Ovary (tissue), 9 donors: Measurements from ENCODE around the gene UBE2G2. TPM values are rescaled to one million over a fixed set of nuclear protein-coding genes. Genes with fewer than 3 reads are reported as not detected.

ENCODE experiments used
- DNase-seq, 5 donors: peaks; one replicate each; pipeline ENCODE4 v3.0.0-alpha.2; 2019 to 2020
- H3K27ac ChIP-seq, 2 donors: fragments of 200-600 bp; one replicate each; pipeline versions ENCODE4 v1.5.1 to v1.8.0; 2019 to 2022
- H3K27me3 ChIP-seq: fragments of 200-600 bp; one replicate; pipeline ENCODE4 v1.8.0; 2022
- H3K36me3 ChIP-seq: fragments of 200-600 bp; sonication (generic); one replicate; pipeline ENCODE4 v1.5.1; 2019
- H3K4me1 ChIP-seq: one replicate; pipeline ENCODE4 v1.8.1; 2013; ENCODE audit warnings: mild to moderate bottlenecking, moderate library complexity; ENCODE audit not compliant: insufficient read depth
- H3K4me3 ChIP-seq: fragments of 200-600 bp; sonication (generic); one replicate; pipeline ENCODE4 v1.5.1; 2017
- H3K9me3 ChIP-seq, 2 donors: fragments of 200-600 bp in 1 of 2; sonication (generic) in 1 of 2; one replicate each; pipeline versions ENCODE4 v1.5.1 to v1.8.1; 2013 to 2019; ENCODE audit warnings: mild to moderate bottlenecking in 1 of 2, moderate library complexity in 1 of 2
- EP300 ChIP-seq: sonication (generic); formaldehyde crosslinking; IDR thresholded peaks from one replicate; pipeline ENCODE4 v1.6.1; 2017; ENCODE audit warnings: antibody characterized with exemption
- POLR2A ChIP-seq: fragments of 450-650 bp; IDR thresholded peaks from one replicate; pipeline ENCODE4 v1.6.1; 2017; ENCODE audit warnings: antibody characterized with exemption, mild to moderate bottlenecking, moderate library complexity
- WGBS, 3 donors: extraction: QIAGEN DNeasy Blood & Tissue Kit in 1 of 3; methylation state at CpG; one replicate each; pipeline versions ENCODE4 v1.1.5 to v1.1.7; 2013 to 2017; 5-methylcytosine and 5-hydroxymethylcytosine counted together
- intact Hi-C, 4 donors: fragments of 100-400 bp; cut with DNase I; formaldehyde crosslinking; loops; one replicate each; pipeline versions ENCODE4 v1.11.0 to v1.15.1; 2022 to 2023
- polyA plus RNA-seq, 2 donors: library from polyadenylated mRNA; stranded (reverse); fragments of 200-250 nt in 1 of 2; fragments of 350-450 nt in 1 of 2; fragmentation: Illumina TruSeq in 1 of 2; extraction: RNeasy Lipid Tissue Mini Kit (QIAGEN cat#74804) in 1 of 2; gene quantifications; one replicate each; pipeline ENCODE4 v1.2.3, GENCODE V29; 2013 to 2014
- total RNA-seq, 7 donors: library from RNA; depleted of rRNA in 2 of 7; stranded (reverse); fragments of >200 nt in 2 of 7; fragmentation: NEBNext Ultra II Directional in 3 of 7; extraction: Animal tissue kit (Norgen Biotek cat#: 25700) in 3 of 7; gene quantifications; one replicate each; pipeline versions ENCODE4 v1.1.0 to v1.2.4, GENCODE V29; 2016 to 2023
- TF ChIP-seq, protein P1 (sequence below), 3 donors: fragments of 450-650 bp in 2 of 3; fragments of 200-600 bp in 1 of 3; IDR thresholded peaks; one replicate each; pipeline versions ENCODE4 v1.5.1 to v1.8.0; 2016 to 2022; ENCODE audit warnings: antibody characterized with exemption in 3 of 3, mild to moderate bottlenecking in 1 of 3
- donor health status: DM: no; HTN: no; CAD: no; lungs with moderate emphysema.
- donor health status: DM: no; HTN: no; CAD: no.
- donor health status: Bipolar disorder and iron deficiency.
- donor health status: DM: yes; HTN: yes; CAD: no.
- donor health status: DM: no; HTN: no; CAD: no.
- donor health status: DM: yes; HTN: yes; CAD: no.

Gene UBE2G2
- total and polyA plus RNA-seq, 9 donors, result 31.3 to 84.9 (median 66.9) TPM

- no peak for DNase-seq
- Histone ChIP-seq H3K4me3 (no peak overlapping the region), H3K9me3 (peaks cover 0 to 7% of the 10 kb centered on the region in 2 donors), H3K27ac (no peak overlapping the region), H3K4me1 (no peaks in the 10 kb centered on the region), H3K27me3 (no peaks in the 10 kb centered on the region), H3K36me3 (no peaks in the 10 kb centered on the region)
- WGBS, 3 donors, result 88 to 94% (median 92%) methylated on average over 3 of the region's 3 CpGs
- intact Hi-C loops, result no loop called here
- TF ChIP-seq POLR2A, result no peak
Measured at GRCh38 chr21:44741921-44742320, 59.7 kb downstream of the UBE2G2 start.

GRCh38 chr21:44740742-44741141 lies 60.9 kb downstream of the UBE2G2 start:
- DNase-seq, result no peak
- Histone ChIP-seq H3K9me3 (peaks cover 0 to 14% of the 10 kb centered on the region in 2 donors), H3K27ac (no peak overlapping the region), H3K4me1 (no peaks in the 10 kb centered on the region), H3K4me3 (no peak overlapping the region), H3K27me3 (no peaks in the 10 kb centered on the region), H3K36me3 (no peaks in the 10 kb centered on the region)
- WGBS, 3 donors, result 78 to 89% (median 87%) methylated on average over 7 of the region's 7 CpGs
- no peak for TF ChIP-seq EP300
- no peak for TF ChIP-seq POLR2A
- TF ChIP-seq, protein P1, sequence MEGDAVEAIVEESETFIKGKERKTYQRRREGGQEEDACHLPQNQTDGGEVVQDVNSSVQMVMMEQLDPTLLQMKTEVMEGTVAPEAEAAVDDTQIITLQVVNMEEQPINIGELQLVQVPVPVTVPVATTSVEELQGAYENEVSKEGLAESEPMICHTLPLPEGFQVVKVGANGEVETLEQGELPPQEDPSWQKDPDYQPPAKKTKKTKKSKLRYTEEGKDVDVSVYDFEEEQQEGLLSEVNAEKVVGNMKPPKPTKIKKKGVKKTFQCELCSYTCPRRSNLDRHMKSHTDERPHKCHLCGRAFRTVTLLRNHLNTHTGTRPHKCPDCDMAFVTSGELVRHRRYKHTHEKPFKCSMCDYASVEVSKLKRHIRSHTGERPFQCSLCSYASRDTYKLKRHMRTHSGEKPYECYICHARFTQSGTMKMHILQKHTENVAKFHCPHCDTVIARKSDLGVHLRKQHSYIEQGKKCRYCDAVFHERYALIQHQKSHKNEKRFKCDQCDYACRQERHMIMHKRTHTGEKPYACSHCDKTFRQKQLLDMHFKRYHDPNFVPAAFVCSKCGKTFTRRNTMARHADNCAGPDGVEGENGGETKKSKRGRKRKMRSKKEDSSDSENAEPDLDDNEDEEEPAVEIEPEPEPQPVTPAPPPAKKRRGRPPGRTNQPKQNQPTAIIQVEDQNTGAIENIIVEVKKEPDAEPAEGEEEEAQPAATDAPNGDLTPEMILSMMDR (IDR thresholded peaks at IDR 0.05), result no peak
- intact Hi-C loops, result no loop called here

DNA sequence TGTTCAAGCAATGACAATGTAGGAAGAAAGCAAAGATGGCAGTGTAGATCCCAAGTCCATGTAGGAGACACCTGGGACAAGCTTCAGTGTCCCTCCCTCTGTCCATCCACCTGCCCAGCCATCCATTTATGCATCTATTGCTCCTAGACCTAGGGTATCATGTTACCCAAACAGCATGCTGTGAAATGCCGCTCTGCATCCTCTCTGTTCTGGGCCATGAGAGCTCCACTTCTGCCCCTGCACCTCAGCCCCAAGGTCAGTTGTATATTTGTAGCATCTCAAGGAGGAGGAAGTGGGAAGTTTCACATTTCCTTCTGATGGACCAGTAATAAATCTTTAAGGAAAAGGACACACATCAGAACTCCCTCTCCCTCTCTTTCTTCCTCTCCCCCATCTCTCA lies 62.3 kb downstream of the UBE2G2 start:
- Histone ChIP-seq H3K27ac (no peak overlapping the region), H3K4me1 (no peaks in the 10 kb centered on the region), H3K4me3 (no peak overlapping the region), H3K9me3 (peaks cover 0 to 11% of the 10 kb centered on the region in 2 donors), H3K36me3 (no peaks in the 10 kb centered on the region), H3K27me3 (no peaks in the 10 kb centered on the region)
- intact Hi-C loops, result no loop called here
- WGBS, 3 donors, result 80 to 100% (median 92%) methylated on average over 1 of the region's 1 CpG
- DNase-seq, result no peak
- TF ChIP-seq POLR2A (no peak), EP300 (no peak)
- TF ChIP-seq, protein P1 (IDR thresholded peaks at IDR 0.05), result no peak

GRCh38 chr21:44738621-44739020 lies 63.0 kb downstream of the UBE2G2 start:
- intact Hi-C loops, result no loop called here
- H3K9me3 ChIP-seq, result peaks cover 0 to 11% of the 10 kb centered on the region in 2 donors
- H3K27me3 ChIP-seq, result no peaks in the 10 kb centered on the region
- no peaks in the 10 kb centered on the region for H3K36me3 ChIP-seq
- WGBS, 3 donors, result 82 to 100% (median 91%) methylated on average over 3 of the region's 3 CpGs
- DNase-seq, result no peak
- H3K4me3 ChIP-seq, result no peak overlapping the region
- H3K27ac ChIP-seq, result no peak overlapping the region
- TF ChIP-seq, protein P1 (IDR thresholded peaks at IDR 0.05), result no peak
- TF ChIP-seq POLR2A (no peak), EP300 (no peak)
- H3K4me1 ChIP-seq, result no peaks in the 10 kb centered on the region

- TF ChIP-seq, protein P1 (IDR thresholded peaks at IDR 0.05), result no peak
- no peak for TF ChIP-seq POLR2A
- TF ChIP-seq EP300, result no peak
- WGBS, 3 donors, result 63 to 70% (median 69%) methylated on average over 3 of the region's 3 CpGs
- H3K4me3 ChIP-seq, result no peak overlapping the region
- DNase-seq, result no peak
- H3K4me1 ChIP-seq, result no peaks in the 10 kb centered on the region
- no peaks in the 10 kb centered on the region for H3K27me3 ChIP-seq
- H3K9me3 ChIP-seq, result peaks cover 0 to 11% of the 10 kb centered on the region in 2 donors
- intact Hi-C loops, result no loop called here
- H3K36me3 ChIP-seq, result no peaks in the 10 kb centered on the region
- no peak overlapping the region for H3K27ac ChIP-seq
Measured at GRCh38 chr21:44737706-44738354, 63.8 kb downstream of the UBE2G2 start.
